Small intestine (tissue), 7 donors: ENCODE results near the gene PRSS3. TPM values are rescaled to one million over a fixed set of nuclear protein-coding genes. Genes with fewer than 3 reads are reported as not detected.
"Not testable (repeated sequence)": the region's sequence is repeated elsewhere in the genome, so short reads cannot be mapped to it uniquely, and the experiment has no call there.

Experiments used
- DNase-seq, 2 donors: peaks; one replicate each; pipeline versions ENCODE4 v3.0.0 to v3.0.0-alpha.2; 2013
- FAIRE-seq: peaks from 2 replicates; lab custom pipeline; 2012; peaks lifted over from hg19 to GRCh38; lab: Jason Lieb, UNC
- H3K27ac ChIP-seq, 3 donors: one replicate each; pipeline ENCODE4 v1.5.1; 2013; ENCODE audit warnings: low read length in 2 of 3, mild to moderate bottlenecking in 2 of 3, control low read depth in 1 of 3, inconsistent platforms in 1 of 3, low read depth in 1 of 3, moderate library complexity in 1 of 3
- H3K27me3 ChIP-seq, 3 donors: one replicate each; pipeline ENCODE4 v1.6.1; 2013; ENCODE audit warnings: low read length in 3 of 3, inconsistent platforms in 1 of 3; ENCODE audit not compliant: control insufficient read depth in 3 of 3, insufficient read depth in 3 of 3
- H3K36me3 ChIP-seq, 3 donors: one replicate each; pipeline ENCODE4 v1.6.1; 2013; ENCODE audit warnings: low read length in 3 of 3, inconsistent platforms in 1 of 3, low read depth in 1 of 3, mild to moderate bottlenecking in 1 of 3, moderate library complexity in 1 of 3; ENCODE audit not compliant: control insufficient read depth in 3 of 3, insufficient read depth in 2 of 3
- H3K4me1 ChIP-seq, 3 donors: one replicate each; pipeline ENCODE4 v1.6.1; 2013; ENCODE audit warnings: low read length in 2 of 3, inconsistent platforms in 1 of 3, low read depth in 1 of 3, mild to moderate bottlenecking in 1 of 3, moderate library complexity in 1 of 3; ENCODE audit not compliant: control insufficient read depth in 3 of 3, insufficient read depth in 2 of 3
- H3K4me3 ChIP-seq, 3 donors: one replicate each; pipeline ENCODE4 v1.5.1; 2013; ENCODE audit warnings: low read length in 3 of 3, control low read depth in 1 of 3, inconsistent platforms in 1 of 3, low read depth in 1 of 3, mild to moderate bottlenecking in 1 of 3, moderate library complexity in 1 of 3
- H3K9me3 ChIP-seq, 2 donors: one replicate each; pipeline ENCODE4 v1.6.1; 2013; ENCODE audit warnings: low read depth in 1 of 2, low read length in 1 of 2; ENCODE audit not compliant: control insufficient read depth in 2 of 2, insufficient read depth in 1 of 2
- WGBS, 3 donors: extraction: QIAGEN DNeasy Blood & Tissue Kit; methylation state at CpG; one replicate each; pipeline ENCODE4 v1.1.7; 2013; 5-methylcytosine and 5-hydroxymethylcytosine counted together
- polyA plus RNA-seq, 4 donors: library from polyadenylated mRNA; stranded (reverse) in 3 of 4; unstranded in 1 of 4; fragments of 200-250 nt in 3 of 4; fragments of 120-200 nt in 1 of 4; gene quantifications; one replicate each; pipeline versions ENCODE4 v1.2.1 to v1.2.3, GENCODE V29; 2013
- donor health status: healthy with polysubstance abuse.
- donor health status: control.
- donor health status: control.
- donor health status: Bipolar disorder and iron deficiency.
- donor health status: healthy.

Gene PRSS3
- polyA plus RNA-seq, 4 donors = 147 to 505 (median 339) TPM

DNA sequence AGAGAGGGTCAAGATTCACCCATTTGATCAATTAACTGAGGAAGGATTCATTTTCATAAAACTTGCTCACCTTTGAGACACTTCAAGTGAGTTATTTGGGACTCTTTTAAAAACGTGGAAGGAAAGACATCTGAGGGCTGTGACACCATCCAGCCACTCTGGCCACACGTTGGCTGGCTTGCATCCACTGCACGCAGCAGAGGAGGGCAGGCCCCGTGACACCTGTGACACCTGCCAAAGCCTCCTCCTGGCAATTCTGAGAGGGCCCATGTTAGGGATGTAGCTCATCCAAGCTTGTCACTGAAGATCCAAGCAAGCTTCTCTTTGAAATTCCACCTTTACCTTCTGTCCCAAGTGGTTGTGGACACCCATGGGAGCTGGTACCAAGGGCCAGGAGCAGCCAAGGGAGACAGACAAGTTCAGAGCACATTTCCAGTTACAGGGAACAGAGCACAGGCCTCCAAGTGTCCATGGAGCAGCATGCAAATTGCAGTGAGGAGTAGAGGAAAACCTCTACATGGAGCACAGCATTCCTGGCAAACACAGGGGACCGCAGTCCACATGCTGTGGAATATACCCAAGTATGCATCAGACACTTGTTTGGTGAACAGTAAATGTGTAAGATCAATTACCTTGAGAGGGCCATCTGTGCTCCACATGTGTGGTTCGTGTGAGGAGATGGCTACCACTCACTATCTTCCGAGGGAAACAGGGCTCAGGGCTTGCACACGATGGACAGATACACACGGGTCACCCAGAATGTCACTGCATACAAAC is 4.8 kb downstream of the PRSS3 start:
- WGBS, 3 donors = 68 to 75% (median 75%) methylated on average over 9 of the region's 9 CpGs
- H3K36me3 ChIP-seq = peaks cover 5 to 40% (median 6%) of the 10 kb centered on the region in 3 donors
- no peaks in the 10 kb centered on the region for H3K27me3 ChIP-seq
- no peaks in the 10 kb centered on the region for H3K4me1 ChIP-seq
- H3K4me3 ChIP-seq = no peak overlapping the region
- no peaks in the 10 kb centered on the region for H3K9me3 ChIP-seq
- no peak overlapping the region for H3K27ac ChIP-seq
- FAIRE-seq = no peak
- no peak for DNase-seq

DNA sequence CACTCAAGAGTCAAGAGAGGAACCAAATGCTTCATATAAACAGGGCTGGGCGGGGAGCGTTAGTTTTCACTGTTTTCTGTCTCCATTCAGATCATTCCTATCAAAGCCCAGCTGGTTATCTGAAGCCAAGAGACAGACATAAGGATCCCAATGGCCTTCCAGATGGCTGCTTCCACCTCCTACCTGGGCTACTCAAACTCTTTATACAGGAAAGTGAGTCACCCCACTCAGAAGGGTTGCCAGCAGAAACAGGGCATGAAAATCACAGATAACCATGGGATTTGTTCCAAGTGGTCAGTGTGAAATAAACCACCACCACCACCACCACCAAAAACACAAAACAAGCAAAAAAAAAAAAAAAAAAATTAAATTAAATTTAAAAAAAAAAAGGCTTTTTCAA is 5.5 kb downstream of the PRSS3 start:
- no peaks in the 10 kb centered on the region for H3K27me3 ChIP-seq
- no peak overlapping the region for H3K4me3 ChIP-seq
- DNase-seq (no peak), FAIRE-seq (no peak)
- no peak overlapping the region for H3K27ac ChIP-seq
- no peaks in the 10 kb centered on the region for H3K4me1 ChIP-seq
- 68 to 84% (median 79%) methylated on average over 2 of the region's 2 CpGs for WGBS, 3 donors
- H3K9me3 ChIP-seq = no peaks in the 10 kb centered on the region
- H3K36me3 ChIP-seq = peaks cover 5 to 36% (median 6%) of the 10 kb centered on the region in 3 donors

DNA sequence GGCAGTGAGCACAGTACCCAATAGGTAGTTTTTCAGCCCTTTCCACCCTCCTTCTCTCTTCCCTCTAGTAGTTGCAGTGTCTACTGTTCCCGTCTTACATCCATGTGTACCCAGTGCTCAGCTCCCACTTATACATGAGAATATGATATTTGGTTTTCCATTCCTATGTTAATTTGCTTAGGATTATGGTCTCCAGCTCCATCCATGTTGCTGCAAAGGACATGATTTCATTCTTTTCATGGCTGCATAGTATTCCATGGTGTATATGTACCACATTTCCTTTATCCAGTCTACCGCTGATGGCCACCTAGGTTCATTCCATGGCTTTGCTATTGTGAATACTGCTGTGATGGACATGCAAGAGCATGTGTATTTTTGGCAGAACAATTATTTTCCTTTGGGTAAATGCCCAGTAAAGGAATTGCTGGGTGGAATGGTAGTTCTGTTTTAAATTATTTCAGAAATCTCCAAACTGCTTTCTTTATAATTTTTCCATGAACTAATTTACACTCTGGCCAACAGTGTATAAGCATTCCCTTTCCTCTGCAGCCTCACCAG is 6.7 kb downstream of the PRSS3 start:
- not testable (repeated sequence) for H3K4me3 ChIP-seq, FAIRE-seq, H3K27ac ChIP-seq, H3K27me3 ChIP-seq, DNase-seq, H3K4me1 ChIP-seq, H3K9me3 ChIP-seq
- H3K36me3 ChIP-seq = peaks cover 0 to 26% (median 6%) of the 10 kb centered on the region in 3 donors
- WGBS, 3 donors = 92 to 99% (median 97%) methylated on average over 2 of the region's 2 CpGs

DNA sequence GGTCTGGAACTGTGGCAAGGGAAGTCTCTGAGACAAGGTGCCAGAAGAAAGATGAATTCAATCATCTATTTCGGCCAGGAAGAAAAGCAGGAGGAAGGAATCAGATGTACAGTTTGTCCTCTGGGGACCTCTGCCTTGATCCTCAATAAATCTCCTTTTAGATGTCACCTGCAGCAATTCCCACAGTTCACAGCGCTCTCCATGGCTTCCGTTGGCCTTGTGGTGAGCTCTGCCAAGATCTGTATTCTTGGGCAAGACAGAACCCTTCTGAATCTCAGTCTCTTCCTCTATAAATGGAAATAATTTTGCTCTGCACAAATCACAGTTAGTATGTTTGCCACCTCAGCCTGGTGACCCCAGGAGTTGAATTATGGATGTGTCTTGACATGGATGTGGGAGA is 8.8 kb downstream of the PRSS3 start:
- 85 to 93% (median 90%) methylated on average over 3 of the region's 3 CpGs for WGBS, 3 donors
- FAIRE-seq, H3K27me3 ChIP-seq, H3K4me3 ChIP-seq, H3K27ac ChIP-seq, H3K9me3 ChIP-seq, H3K4me1 ChIP-seq, H3K36me3 ChIP-seq, DNase-seq: not testable (repeated sequence)

DNA sequence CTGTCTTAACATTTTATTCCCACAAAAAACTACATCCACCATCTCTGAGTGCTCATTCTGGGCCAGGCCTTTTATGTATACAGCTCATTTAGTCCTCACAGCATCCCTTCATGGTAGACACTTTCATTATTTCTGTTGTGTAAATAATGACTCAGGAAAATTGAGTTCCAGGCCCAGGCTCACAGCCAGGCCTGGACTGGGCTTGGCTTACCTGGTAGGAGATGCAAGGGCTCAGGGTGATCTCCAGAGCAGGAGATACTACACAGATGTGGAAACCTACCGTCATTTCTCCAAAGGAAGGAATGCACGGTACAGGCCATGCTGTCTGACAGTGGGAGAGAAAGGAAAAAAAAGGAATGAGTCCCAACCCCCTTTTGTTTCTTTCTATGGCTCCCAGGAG is 11.8 kb downstream of the PRSS3 start:
- not testable (repeated sequence) for H3K27ac ChIP-seq, H3K9me3 ChIP-seq, H3K4me1 ChIP-seq, FAIRE-seq, H3K4me3 ChIP-seq, H3K36me3 ChIP-seq, H3K27me3 ChIP-seq
- peak in 1 of 2 donors; percentile 28 for DNase-seq
- WGBS, 3 donors = 65 to 89% (median 66%) methylated on average over 2 of the region's 2 CpGs

DNA sequence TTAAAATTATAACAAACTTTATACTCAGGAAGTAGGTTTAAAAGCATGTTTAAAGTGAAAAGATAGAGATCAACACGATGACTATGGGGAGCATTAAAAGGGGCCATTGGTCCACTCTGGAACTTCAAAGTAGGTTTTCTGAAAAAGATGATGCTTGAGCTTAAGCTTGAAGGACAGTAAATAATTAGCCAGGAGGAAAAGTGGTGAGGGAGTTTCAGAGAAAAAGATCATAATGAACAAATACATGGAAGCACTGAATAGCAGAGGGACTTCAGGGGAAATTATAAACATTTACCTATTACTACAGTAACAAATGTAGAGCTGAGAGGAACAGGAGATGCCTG is 13.6 kb downstream of the PRSS3 start:
- FAIRE-seq, H3K4me1 ChIP-seq, H3K36me3 ChIP-seq, DNase-seq, H3K27ac ChIP-seq, H3K4me3 ChIP-seq, H3K9me3 ChIP-seq, H3K27me3 ChIP-seq: not testable (repeated sequence)
- WGBS, 3 donors = 41 to 57% (median 55%) methylated on average over 1 of the region's 1 CpG

DNA sequence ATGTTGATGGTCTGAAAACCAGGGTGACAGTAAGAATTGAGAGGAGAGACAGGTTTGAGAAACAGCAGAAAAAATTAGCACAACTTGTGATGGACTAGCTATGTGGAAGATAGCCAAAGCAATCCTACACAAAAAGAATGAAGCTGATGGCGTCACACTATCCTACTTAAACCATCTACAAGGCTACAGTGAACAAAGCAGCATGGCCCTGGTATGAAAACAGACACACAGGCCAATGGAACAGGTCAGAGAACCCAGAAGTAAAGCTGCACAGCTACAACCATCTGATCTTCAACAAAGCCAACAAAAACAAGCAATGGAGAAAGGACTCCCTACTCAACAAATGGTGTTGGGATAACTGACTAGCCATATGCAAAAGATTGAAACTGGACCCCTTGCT is 14.1 kb downstream of the PRSS3 start:
- no peaks in the 10 kb centered on the region for H3K9me3 ChIP-seq
- H3K27me3 ChIP-seq = no peaks in the 10 kb centered on the region
- no peaks in the 10 kb centered on the region for H3K36me3 ChIP-seq
- DNase-seq = no peak
- peaks cover 3 to 8% (median 4%) of the 10 kb centered on the region in 3 donors for H3K4me1 ChIP-seq
- WGBS, 3 donors = 77 to 96% (median 95%) methylated on average over 1 of the region's 1 CpG
- H3K4me3 ChIP-seq = no peak overlapping the region
- no peak for FAIRE-seq
- H3K27ac ChIP-seq = no peak overlapping the region

DNA sequence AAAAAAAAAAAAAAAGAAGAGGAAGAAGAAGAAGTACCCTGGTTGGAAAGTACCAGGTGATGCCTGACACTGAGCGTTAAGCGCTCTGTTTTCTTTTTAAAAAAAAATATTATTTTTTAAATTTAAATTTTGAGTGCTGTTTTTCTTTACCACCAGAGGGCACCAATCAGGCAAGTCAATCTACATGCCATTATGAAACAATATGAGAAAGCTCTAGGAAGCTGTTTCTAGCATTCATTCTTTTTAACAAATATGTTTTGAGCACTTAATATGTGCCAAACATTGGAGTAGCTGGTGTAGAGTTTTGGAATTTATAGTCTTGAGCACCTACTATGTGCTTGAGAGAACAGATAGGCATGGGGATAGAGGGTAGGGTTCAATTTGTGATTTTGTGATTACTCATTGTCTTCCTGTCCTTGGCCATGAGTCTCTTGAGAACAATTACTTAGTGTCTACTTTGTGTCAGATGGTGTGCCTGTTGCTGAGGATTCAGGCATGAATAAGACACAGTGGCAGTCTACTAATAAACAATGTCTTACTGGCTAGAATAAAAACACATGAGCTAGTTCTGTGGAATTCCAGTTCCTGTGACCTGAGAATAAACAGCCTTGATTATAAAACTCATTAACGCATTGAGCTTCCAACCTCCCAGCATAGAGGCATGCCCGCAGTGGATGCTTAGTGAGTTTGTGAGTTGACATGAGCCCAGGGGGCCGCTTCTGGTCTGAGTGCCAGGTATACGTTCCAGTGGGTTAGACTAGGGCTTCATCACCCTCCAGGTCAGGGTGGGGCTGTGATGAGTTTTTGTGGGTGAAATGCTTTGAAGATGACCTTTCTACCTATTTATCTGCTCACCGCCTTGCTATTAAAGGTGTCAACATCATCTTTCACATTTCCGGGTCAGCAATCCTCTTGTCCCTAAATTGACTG is 18.6 kb downstream of the PRSS3 start:
- no peak for FAIRE-seq
- Histone ChIP-seq H3K27ac (peak overlapping the region; percentile 49 to 100 (median 99)), H3K27me3 (no peaks in the 10 kb centered on the region), H3K36me3 (no peaks in the 10 kb centered on the region), H3K4me3 (no peak overlapping the region), H3K9me3 (no peaks in the 10 kb centered on the region), H3K4me1 (peaks cover 5 to 26% (median 14%) of the 10 kb centered on the region in 3 donors)
- 26 to 52% (median 49%) methylated on average over 8 of the region's 8 CpGs for WGBS, 3 donors
- peak; percentile 72 for DNase-seq
